ENCODE results near the gene RIMBP3C. TPM values are rescaled to one million over a fixed set of nuclear protein-coding genes. Genes with fewer than 3 reads are reported as not detected.
"Not testable (repeated sequence)": the region's sequence is repeated elsewhere in the genome, so short reads cannot be mapped to it uniquely, and the experiment has no call there.

Gene RIMBP3C
- total RNA-seq, 1 donor from 2014 or later: not detected

GRCh38 chr22:21587803-21588611 is 36.7 kb upstream of the RIMBP3C start:
- DNase-seq (ENCODE audit: low spot score in 2 of 2): no peak
- Histone ChIP-seq H3K4me3 (no peak overlapping the region), H3K27me3 (no peaks in the 10 kb centered on the region), H3K36me3 (peaks cover 2 to 4% of the 10 kb centered on the region in 2 donors), H3K27ac (no peak overlapping the region), H3K4me1 (peaks cover 9 to 32% of the 10 kb centered on the region in 2 donors), H3K9me3 (no peaks in the 10 kb centered on the region)
- TF ChIP-seq, protein P1, sequence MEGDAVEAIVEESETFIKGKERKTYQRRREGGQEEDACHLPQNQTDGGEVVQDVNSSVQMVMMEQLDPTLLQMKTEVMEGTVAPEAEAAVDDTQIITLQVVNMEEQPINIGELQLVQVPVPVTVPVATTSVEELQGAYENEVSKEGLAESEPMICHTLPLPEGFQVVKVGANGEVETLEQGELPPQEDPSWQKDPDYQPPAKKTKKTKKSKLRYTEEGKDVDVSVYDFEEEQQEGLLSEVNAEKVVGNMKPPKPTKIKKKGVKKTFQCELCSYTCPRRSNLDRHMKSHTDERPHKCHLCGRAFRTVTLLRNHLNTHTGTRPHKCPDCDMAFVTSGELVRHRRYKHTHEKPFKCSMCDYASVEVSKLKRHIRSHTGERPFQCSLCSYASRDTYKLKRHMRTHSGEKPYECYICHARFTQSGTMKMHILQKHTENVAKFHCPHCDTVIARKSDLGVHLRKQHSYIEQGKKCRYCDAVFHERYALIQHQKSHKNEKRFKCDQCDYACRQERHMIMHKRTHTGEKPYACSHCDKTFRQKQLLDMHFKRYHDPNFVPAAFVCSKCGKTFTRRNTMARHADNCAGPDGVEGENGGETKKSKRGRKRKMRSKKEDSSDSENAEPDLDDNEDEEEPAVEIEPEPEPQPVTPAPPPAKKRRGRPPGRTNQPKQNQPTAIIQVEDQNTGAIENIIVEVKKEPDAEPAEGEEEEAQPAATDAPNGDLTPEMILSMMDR (IDR thresholded peaks at IDR 0.05): no peak
- intact Hi-C loops (cut with DNase I): no loop called here

DNA sequence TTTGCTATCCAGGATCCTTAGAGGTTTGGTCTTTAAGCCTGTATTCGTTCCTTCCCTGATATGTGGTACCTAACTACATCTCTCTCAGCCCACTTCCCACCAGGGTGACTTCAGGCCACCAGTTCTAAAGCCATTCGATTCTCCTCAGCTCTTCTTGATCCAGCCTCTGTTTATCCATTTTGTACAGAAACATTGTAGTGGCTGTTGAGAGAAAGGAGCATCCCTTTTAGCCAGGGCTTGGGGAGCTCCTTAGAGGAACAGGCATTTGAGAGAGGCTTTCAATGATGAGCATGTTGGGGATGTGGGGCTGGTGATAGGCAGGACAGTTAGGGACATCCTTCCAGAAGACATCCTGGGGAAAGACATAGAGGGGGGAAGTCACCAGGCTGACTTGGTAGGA is 34.1 kb upstream of the RIMBP3C start:
- no peaks in the 10 kb centered on the region for H3K36me3 ChIP-seq
- peaks cover 0 to 19% of the 10 kb centered on the region in 2 donors for H3K4me1 ChIP-seq
- no peaks in the 10 kb centered on the region for H3K9me3 ChIP-seq
- intact Hi-C loops (cut with DNase I): no loop called here
- H3K4me3 ChIP-seq: no peak overlapping the region
- DNase-seq (ENCODE audit: low spot score in 2 of 2): no peak
- no peak overlapping the region for H3K27ac ChIP-seq
- no peaks in the 10 kb centered on the region for H3K27me3 ChIP-seq
- TF ChIP-seq, protein P1 (IDR thresholded peaks at IDR 0.05): no peak

DNA sequence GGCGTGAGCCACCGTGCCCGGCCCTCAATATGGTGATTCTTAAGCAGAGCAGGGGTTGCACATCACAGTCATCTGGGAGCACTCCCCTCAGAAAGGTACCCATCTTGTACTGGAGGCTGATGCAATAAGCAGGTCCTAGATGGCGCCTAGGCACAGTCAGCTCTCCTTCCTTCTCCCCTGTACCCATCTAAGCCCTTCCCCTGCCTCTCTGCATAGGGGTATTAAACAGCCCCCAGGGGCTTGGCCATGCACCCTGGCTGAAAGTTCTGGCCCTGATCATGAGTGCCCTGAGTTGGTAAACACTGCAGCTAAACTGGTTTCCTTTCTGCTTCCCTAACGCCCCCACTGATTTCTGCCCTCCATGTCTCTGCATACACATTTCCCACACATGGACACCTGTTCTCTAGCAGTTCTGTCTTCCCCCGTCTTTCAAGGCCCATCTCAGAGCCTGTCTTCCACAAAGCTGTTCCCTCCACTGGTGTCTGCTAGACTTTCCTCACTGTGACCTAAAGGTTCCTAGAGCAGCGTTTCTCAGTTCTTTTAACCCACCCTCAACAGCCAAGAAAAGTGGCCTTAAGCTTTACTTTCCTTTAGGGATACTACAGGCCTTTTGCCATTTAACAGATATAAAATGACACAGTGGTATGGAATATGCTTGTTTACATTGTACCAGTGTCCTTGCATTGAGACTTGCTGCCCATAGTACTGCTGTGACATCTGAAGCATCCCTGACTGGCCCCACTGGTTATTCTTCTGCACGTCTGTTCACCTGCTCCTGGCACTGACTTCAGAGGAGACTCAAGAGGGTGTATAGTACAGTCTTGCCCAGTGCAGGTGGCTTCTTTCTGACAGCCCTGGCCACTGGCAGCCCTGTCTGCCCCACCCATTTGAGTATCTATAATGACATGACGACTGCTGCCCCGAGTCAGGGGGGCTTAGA is 31.8 kb upstream of the RIMBP3C start:
- peaks cover under 1 to 9% of the 10 kb centered on the region in 2 donors for H3K4me1 ChIP-seq
- no peaks in the 10 kb centered on the region for H3K27me3 ChIP-seq
- H3K27ac ChIP-seq: no peak overlapping the region
- no peaks in the 10 kb centered on the region for H3K9me3 ChIP-seq
- H3K36me3 ChIP-seq: no peaks in the 10 kb centered on the region
- TF ChIP-seq, protein P1 (IDR thresholded peaks at IDR 0.05): no peak
- no peak overlapping the region for H3K4me3 ChIP-seq
- no peak for DNase-seq (ENCODE audit: low spot score in 2 of 2)
- intact Hi-C loops (cut with DNase I): no loop called here

DNA sequence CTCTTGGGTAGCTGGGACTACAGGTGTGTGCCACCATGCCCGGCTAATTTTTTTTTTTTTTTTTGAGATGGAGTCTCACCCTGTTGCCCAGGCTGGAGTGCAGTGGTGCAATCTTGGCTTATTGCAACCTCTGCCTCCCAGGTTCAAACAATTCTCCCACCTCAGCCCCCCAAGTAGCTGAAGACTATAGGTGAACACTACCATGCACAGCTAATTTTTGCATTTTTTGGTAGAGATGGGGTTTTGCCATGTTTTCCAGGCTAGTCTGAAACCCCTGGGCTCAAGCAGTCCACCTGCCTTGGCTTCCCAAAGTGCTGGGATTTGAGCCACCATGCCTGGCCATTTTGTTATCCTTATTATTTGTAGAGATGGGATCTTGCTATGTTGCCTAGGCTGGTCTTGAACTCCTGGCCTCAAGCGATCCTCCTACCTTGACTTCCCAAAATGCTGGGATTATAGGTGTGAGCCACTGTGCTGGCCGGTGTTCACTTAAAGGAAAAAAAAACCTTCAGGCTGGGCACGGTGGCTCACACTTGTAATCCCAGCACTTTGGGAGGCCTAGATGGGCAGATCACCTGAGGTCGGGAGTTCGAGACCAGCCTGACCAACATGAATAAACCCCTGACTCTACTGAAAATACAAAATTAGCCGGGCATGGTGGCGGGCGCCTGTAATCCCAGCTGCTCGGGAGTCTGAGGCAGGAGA is 29.9 kb upstream of the RIMBP3C start:
- H3K27me3 ChIP-seq; H3K27ac ChIP-seq; H3K4me3 ChIP-seq; H3K36me3 ChIP-seq; intact Hi-C loops (cut with DNase I); DNase-seq (ENCODE audit: low spot score in 2 of 2); H3K9me3 ChIP-seq: not testable (repeated sequence)
- peaks cover 2 to 14% of the 10 kb centered on the region in 2 donors for H3K4me1 ChIP-seq

- H3K4me1 ChIP-seq: peaks cover 2 to 14% of the 10 kb centered on the region in 2 donors
- H3K4me3 ChIP-seq; H3K27me3 ChIP-seq; DNase-seq (ENCODE audit: low spot score in 2 of 2); intact Hi-C loops (cut with DNase I); H3K9me3 ChIP-seq; H3K27ac ChIP-seq; H3K36me3 ChIP-seq: not testable (repeated sequence)
Observed at GRCh38 chr22:21580623-21581007, 29.4 kb upstream of the RIMBP3C start.

GRCh38 chr22:21579474-21579851 is 28.2 kb upstream of the RIMBP3C start:
- intact Hi-C loops (cut with DNase I): no loop called here
- Histone ChIP-seq H3K9me3 (no peaks in the 10 kb centered on the region), H3K4me3 (no peak overlapping the region), H3K27ac (no peak overlapping the region), H3K27me3 (no peaks in the 10 kb centered on the region), H3K4me1 (peaks cover 3 to 15% of the 10 kb centered on the region in 2 donors), H3K36me3 (no peaks in the 10 kb centered on the region)
- TF ChIP-seq, protein P1 (IDR thresholded peaks at IDR 0.05): no peak
- no peak for DNase-seq (ENCODE audit: low spot score in 2 of 2)
